Progenitor cell of endocrine pancreas (in vitro differentiated cells): Measurements from ENCODE around the gene MTR. TPM values are rescaled to one million over a fixed set of nuclear protein-coding genes. Genes with fewer than 3 reads are reported as not detected.
"Not testable (repeated sequence)": the region's sequence is repeated elsewhere in the genome, so short reads cannot be mapped to it uniquely, and the experiment has no call there.

Experiments used
- DNase-seq: peaks from one replicate; pipeline ENCODE4 v3.0.0; 2021; ENCODE audit warnings: low spot score; ENCODE audit not compliant: unreplicated experiment
- H3K27ac Mint-ChIP-seq: 2 replicates; pipeline ENCODE4 v1.8.0; 2021; ENCODE audit warnings: mild to moderate bottlenecking, moderate library complexity, mixed read lengths
- H3K27me3 Mint-ChIP-seq: 2 replicates; pipeline ENCODE4 v1.8.0; 2021; ENCODE audit warnings: mixed read lengths
- H3K36me3 Mint-ChIP-seq: 2 replicates; pipeline ENCODE4 v1.8.0; 2022; ENCODE audit warnings: mixed read lengths; ENCODE audit not compliant: insufficient read depth
- H3K4me1 Mint-ChIP-seq: 2 replicates; pipeline ENCODE4 v1.8.0; 2021; ENCODE audit warnings: low read depth, mixed read lengths
- H3K4me3 Mint-ChIP-seq: 2 replicates; pipeline ENCODE4 v1.8.0; 2021; ENCODE audit warnings: low read depth, mild to moderate bottlenecking, moderate library complexity, mixed read lengths
- H3K9me3 Mint-ChIP-seq: 2 replicates; pipeline ENCODE4 v1.8.0; 2021; ENCODE audit warnings: low read depth, mixed read lengths
- total RNA-seq: library from RNA; stranded (reverse); gene quantifications from 2 replicates; pipeline ENCODE4 v1.2.1, GENCODE V29; 2021
- TF ChIP-seq, protein P1 (sequence below): fragments of 200-600 bp; sonication (generic); IDR thresholded peaks from one replicate; pipeline ENCODE4 v1.5.0; 2021; ENCODE audit warnings: antibody characterized with exemption, mild to moderate bottlenecking; ENCODE audit not compliant: unreplicated experiment

MTR gene
- total RNA-seq, 1 donor from 2014 or later: 29.7 TPM

DNA sequence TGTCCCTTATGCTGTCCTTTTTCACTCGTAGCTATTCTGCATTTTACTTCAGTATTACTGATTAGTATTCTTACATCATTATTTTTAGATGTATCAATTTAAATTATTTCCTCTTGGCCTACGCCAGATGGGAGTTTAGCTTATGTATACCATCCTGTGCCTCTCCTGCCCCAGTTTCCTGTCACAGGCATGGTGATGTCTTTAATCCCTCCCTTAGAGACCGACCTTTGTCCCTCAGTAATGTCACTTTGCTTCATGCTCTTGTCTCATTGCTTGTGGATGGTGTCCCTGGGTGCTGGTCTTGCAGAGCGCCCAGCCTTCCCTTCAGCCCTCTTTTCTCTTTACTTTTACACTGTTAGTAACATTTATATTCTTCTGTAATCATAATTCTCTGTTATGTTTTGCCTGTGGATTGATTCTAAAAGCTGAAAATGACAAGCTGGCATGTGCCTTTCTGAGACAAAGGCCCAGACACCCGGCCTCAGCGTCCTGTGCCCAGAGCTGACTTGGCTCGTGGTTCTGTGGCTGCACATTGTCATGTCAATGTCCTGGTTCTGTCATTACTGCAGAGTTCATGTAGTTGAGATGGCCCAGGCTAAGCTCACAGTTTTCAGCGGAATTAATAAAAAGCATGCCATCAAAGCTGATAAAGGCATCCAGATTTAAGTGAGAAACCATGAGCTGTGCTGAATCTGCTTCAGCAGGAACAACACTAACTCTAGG lies 100.7 kb downstream of the MTR start:
- Mint-ChIP-seq H3K9me3 (no peaks in the 10 kb centered on the region), H3K27me3 (no peaks in the 10 kb centered on the region), H3K27ac (no peak overlapping the region), H3K4me3 (no peak overlapping the region), H3K4me1 (no peaks in the 10 kb centered on the region), H3K36me3 (peaks cover 19% of the 10 kb centered on the region)
- TF ChIP-seq, protein P1, sequence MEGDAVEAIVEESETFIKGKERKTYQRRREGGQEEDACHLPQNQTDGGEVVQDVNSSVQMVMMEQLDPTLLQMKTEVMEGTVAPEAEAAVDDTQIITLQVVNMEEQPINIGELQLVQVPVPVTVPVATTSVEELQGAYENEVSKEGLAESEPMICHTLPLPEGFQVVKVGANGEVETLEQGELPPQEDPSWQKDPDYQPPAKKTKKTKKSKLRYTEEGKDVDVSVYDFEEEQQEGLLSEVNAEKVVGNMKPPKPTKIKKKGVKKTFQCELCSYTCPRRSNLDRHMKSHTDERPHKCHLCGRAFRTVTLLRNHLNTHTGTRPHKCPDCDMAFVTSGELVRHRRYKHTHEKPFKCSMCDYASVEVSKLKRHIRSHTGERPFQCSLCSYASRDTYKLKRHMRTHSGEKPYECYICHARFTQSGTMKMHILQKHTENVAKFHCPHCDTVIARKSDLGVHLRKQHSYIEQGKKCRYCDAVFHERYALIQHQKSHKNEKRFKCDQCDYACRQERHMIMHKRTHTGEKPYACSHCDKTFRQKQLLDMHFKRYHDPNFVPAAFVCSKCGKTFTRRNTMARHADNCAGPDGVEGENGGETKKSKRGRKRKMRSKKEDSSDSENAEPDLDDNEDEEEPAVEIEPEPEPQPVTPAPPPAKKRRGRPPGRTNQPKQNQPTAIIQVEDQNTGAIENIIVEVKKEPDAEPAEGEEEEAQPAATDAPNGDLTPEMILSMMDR: no peak
- DNase-seq: no peak

GRCh38 chr1:236896716-236897115 lies 101.6 kb downstream of the MTR start:
- TF ChIP-seq, protein P1: no peak
- no peak for DNase-seq
- Mint-ChIP-seq H3K36me3 (peaks cover 22% of the 10 kb centered on the region), H3K4me1 (no peaks in the 10 kb centered on the region), H3K27ac (no peak overlapping the region), H3K27me3 (no peaks in the 10 kb centered on the region), H3K9me3 (no peaks in the 10 kb centered on the region), H3K4me3 (no peak overlapping the region)

DNA sequence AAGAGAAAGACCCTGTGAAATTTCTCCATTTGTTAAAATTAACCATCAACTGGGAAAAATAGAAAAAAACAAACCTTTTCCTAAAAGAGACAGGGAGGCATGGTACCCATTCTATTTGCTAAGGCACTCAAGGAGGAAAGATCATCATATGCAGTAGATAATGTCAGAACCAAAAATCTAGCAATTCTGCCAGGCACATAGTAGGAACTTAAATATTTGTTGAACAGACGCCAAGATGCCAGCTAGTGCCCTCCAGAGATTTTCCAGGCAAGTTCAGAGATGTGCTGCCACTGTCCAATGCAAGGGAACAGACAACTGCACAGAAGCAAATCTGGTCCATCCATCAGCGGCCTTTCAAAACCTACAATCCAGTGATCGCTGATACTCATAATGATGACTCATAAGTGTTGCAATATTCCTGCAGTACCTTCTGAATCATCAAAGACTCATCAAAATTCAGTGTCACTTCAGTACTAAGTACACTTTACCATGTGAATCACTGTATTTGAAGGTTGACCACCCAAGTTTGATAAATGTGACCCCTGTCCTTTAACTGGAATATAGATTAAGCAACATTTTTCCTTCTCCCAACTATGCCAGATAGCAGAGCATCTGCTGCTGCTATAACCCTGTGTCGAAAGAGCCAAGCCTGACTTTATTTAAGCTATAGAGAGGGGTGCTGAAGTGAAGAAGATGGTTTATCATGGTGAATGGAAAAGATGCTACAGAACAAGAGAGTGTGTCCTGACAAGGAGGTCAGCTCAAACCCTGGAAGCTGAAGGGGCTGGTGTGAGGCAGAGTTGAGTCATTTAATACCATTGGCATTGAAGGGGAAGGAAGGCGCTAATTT lies 110.0 kb downstream of the MTR start:
- peaks cover 11% of the 10 kb centered on the region for H3K9me3 Mint-ChIP-seq
- peaks cover 1% of the 10 kb centered on the region for H3K4me1 Mint-ChIP-seq
- H3K4me3 Mint-ChIP-seq: no peak overlapping the region
- H3K27me3 Mint-ChIP-seq: peaks cover 27% of the 10 kb centered on the region
- H3K36me3 Mint-ChIP-seq: peaks cover 14% of the 10 kb centered on the region
- TF ChIP-seq, protein P1: no peak
- H3K27ac Mint-ChIP-seq: no peak overlapping the region
- DNase-seq: no peak

- peaks cover 11% of the 10 kb centered on the region for H3K9me3 Mint-ChIP-seq
- peaks cover 27% of the 10 kb centered on the region for H3K27me3 Mint-ChIP-seq
- DNase-seq: no peak
- H3K36me3 Mint-ChIP-seq: peaks cover 4% of the 10 kb centered on the region
- no peak overlapping the region for H3K27ac Mint-ChIP-seq
- TF ChIP-seq, protein P1: no peak
- peaks cover 1% of the 10 kb centered on the region for H3K4me1 Mint-ChIP-seq
- no peak overlapping the region for H3K4me3 Mint-ChIP-seq
Measured at GRCh38 chr1:236907205-236907604, 112.1 kb downstream of the MTR start.

- H3K27ac Mint-ChIP-seq: no peak overlapping the region
- H3K27me3 Mint-ChIP-seq: peaks cover 29% of the 10 kb centered on the region
- no peak for DNase-seq
- peaks cover 1% of the 10 kb centered on the region for H3K4me1 Mint-ChIP-seq
- peaks cover 11% of the 10 kb centered on the region for H3K9me3 Mint-ChIP-seq
- TF ChIP-seq, protein P1: no peak
- no peak overlapping the region for H3K4me3 Mint-ChIP-seq
- H3K36me3 Mint-ChIP-seq: peaks cover 2% of the 10 kb centered on the region
Measured at GRCh38 chr1:236908669-236909068, 113.6 kb downstream of the MTR start.

DNA sequence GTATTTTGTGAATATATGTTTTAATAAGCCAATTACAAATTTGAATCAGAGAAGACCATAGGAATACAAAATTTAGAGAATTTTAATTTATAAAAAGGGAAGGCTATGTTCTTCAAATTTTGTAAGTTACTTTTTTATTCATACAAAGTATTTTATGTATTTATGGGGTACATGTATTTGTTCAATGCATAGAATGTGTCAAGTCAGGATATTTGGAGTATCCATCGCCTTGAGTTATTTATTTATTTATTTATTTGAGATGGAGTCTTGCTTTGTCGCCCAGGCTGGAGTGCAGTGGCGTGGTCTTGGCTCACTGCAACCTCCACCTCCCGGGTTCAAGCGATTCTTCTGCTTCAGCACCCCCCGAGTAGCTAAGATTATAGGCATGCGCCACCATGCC lies 116.0 kb downstream of the MTR start:
- Mint-ChIP-seq H3K27me3 (peaks cover 26% of the 10 kb centered on the region), H3K9me3 (peaks cover 11% of the 10 kb centered on the region)
- H3K27ac Mint-ChIP-seq, H3K4me1 Mint-ChIP-seq, DNase-seq, H3K36me3 Mint-ChIP-seq, H3K4me3 Mint-ChIP-seq: not testable (repeated sequence)
